DMS 273 (cell line): ENCODE measurements around the gene CDK15.

Experiments used
- DNase-seq: peaks from one replicate; lab custom pipeline; 2025; ENCODE audit not compliant: unreplicated experiment; lab: John Stamatoyannopoulos, UW

CDK15 gene

DNA sequence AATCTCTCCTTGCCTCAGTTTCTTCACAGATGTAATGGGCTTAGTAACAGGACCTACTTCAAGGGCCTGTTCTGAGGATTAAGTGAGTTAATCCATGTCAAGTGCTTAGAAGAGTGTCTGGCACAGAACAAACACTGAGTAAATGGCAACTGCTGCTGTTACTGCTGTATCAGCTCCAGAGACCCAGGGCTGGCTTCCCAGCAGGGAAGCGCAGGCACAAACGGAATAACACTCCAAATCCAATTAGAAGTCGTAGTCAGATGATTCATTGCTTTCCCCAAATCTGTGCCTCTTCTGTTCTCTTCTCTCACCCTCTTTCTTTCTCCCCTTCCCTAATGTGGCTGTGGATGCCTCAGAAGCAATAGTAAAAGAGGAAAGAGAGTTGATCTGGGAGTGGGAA, 126.2 kb downstream of the CDK15 start:
- no peak for DNase-seq

DNA sequence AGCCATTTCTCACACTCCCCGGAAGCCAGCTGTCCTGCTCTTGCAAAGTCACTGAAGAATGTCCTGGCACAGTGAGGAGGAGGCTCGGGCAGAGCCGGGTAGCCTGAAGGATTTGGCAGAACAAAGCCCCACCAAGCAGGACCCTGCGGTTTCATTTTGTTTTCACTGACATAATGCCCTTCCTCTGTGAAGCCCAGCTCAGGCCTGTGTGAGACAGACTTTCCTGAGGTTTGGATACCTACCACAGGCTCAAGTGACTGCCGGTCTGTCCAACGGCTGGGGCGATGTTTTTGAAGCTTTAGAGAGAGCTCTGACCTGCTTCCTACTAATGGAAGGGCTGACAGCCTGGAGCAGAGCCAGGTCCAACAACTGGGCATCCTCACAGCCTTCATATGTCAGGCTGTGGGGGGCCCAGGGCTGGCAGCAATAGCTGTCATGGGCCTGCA, 127.5 kb downstream of the CDK15 start:
- DNase-seq: peak; percentile 65

DNA sequence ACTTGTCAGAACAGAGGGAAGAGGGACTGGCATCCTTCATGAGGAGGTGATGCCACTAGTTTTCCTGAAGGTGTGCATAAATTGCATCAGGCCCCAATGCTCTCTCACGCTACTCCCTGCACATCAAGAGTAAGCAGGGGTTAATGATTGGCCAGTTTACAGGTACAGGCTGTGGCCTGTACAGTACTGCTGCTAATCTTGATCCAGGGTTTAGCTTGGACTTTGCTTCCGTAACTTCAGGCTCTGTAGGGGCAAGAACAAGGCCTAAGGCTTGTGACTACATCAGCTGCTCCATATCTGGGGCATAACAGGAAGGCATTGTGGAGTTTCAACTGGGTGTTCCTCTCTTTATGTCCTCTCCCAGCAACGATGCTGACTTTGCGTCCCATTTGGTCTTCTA, 130.5 kb downstream of the CDK15 start:
- no peak for DNase-seq

- no peak for DNase-seq
Observed at GRCh38 chr2:201937343-201937742, 131.0 kb downstream of the CDK15 start.

DNA sequence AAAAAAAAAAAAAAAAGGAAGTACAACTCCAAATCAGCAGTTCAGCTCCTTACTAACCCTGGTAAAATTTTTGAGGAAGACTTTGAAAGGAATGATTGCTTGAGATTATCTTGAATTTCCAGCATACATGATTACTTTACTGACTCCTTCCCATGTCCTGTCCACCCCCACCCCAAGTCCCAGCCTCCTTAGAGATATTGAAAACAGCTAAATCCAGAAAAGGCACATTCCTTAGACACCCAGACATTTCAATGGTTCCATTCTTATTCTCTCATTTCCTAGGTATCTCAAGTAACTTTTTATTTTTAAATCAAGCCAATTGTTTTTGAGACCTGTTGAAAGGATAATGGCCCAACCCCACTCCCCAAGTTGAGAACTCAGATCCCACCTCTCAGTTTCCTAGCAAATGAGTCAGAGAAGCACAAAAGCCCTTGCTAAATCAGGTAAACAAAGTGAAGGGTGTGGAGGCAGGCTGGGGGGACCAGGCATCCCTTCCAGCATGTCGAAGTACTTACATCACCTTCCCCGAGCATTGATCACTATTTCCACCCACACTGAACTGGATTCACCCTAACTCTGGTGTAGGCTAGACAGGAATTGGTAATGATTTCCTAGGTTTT, 131.9 kb downstream of the CDK15 start:
- no peak for DNase-seq

DNA sequence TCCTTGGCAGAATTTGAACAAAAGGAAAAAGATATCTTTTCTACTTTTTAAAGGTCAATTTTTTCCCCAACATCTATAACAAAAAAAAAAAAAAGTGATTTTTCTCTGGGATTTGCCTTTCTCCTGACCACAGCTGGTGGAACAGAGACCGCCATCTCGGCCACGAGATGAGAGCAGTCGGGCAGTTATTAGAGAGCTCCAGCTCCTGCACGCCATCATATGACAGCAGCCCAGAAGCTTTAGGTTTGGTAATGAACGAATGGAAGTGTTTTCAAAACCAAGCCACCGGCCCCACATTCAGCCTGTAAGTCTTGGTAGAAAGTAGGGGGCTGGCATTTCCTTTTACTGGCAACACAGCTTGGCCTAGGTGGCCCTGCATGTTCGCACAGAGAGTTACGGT, 132.4 kb downstream of the CDK15 start:
- no peak for DNase-seq

GRCh38 chr2:201939453-201939941, 133.2 kb downstream of the CDK15 start:
- peak; percentile 20 for DNase-seq

DNA sequence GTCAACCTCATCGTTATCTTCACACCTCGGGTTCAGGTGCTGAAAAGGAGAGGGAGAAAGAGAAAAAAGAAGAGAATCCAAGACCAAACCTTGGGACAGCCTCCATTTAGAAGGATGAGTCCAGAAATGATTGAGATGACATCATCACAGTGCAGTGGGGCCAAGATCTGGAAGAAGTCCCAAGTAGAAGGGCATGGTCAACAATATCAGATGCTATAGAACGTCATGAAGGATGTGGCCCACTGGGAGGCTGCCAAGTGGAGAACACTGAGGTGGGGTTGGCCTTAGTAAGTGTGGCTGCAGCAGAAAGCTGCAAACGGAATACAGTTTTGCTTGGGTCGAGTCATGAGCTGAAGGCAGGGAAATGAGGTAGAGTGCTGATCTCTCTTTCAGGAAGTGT, 136.2 kb downstream of the CDK15 start:
- DNase-seq: no peak
